GM20000 (cell line): Measurements from ENCODE around the gene CDC42BPA.

Source experiments
- DNase-seq: peaks from one replicate; pipeline ENCODE4 v3.0.0; 2012; ENCODE audit warnings: low spot score
- CTCF ChIP-seq: IDR thresholded peaks from 2 replicates; pipeline ENCODE4 v1.5.1; 2012; ENCODE audit warnings: mild to moderate bottlenecking, control low read depth; ENCODE audit errors: extremely low read depth, missing control alignments

The CDC42BPA gene

DNA sequence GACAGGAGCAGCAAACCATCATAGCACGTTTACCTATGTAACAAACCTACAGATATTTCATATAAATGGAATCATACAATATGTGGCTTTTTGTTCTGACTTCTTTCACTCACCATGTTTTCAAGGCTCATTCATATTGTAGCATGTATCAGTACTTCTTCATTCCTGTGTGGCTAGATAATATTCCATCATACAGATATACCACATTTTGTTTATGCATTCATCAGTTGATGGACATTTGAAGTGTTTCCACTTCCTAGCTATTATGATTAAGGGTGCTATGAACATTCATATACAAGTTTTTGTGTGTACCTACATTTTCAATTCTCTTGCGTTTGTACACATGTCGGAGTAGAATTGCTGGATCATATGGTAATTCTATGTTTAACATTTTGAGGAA is 90.1 kb downstream of the CDC42BPA start:
- DNase-seq, result no peak
- no peak for TF ChIP-seq CTCF

DNA sequence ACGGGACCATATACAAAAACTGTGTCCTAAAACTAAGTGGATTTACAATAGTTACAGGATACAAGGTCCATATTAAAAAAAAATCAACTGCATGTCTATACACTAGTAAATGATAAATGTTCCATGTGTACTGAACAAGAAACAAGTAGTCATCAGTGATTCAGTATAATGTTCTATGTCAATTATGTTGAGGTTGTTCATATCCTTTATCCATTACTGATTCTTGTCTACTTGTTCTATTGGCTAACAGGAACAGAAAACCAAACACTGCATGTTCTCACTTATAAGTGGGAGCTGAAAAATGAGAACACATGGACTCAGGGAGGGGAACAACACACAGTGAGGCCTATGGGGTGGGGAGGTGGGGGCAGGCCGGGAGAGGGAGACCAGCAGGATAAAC is 90.5 kb downstream of the CDC42BPA start:
- no peak for DNase-seq
- no peak for TF ChIP-seq CTCF

- no peak for DNase-seq
- TF ChIP-seq CTCF, result no peak
Observed at GRCh38 chr1:227225715-227226346, 92.5 kb downstream of the CDC42BPA start.

DNA sequence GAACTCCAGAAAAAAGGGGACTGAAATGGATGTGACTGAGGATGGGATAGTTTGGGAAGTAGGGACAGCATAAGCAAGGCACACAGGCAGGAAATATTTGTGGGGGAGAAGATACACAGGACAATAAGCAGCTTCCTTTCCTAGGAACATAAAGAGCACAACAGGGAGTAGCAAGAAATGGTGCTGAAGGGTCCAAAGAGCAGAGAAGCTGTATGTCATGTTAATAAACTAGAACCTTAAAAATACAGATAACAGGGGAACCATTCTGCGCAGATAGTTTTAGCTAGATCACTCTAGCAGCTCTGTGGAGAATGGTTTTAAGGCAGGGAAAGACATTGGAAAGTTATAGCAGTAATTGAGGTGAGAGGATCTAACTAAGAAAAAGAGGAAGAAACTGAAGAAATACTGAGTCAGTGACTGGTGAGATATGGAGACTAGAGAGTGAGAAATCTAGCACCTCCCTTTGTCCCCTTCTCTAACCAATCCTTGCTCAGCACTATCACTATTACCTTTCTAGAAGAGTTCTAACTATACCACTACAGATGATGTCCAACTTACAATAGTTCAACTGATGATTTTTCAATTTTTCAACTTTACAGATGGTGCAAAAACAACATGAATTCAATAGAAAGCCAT is 95.0 kb downstream of the CDC42BPA start:
- TF ChIP-seq CTCF, result no peak
- DNase-seq, result no peak

DNA sequence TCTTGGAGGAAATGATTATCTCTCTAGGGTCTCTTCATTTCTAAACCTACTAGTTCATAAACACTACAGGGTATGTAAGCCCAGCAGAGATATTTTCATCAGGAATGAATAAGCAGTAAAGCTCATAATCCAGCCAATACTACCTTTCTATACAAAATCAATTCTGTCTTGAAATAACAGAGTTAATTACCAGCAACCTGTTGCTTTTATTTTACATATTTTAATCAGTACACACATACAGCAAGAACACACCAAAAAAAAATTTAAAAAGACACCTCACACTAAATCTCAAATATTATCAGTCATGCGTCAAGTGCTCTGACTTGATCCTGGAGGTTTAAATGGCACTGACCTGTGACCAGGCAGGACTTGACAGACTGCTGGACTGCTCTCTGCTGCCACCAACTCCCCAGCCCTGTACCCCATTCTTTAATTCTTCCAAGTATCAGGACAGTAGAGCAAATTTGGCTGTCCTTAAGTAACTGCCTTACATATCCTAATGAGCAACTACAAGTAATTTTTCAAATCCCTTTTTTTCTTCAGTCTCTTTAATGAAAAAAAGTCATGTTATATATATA is 98.5 kb downstream of the CDC42BPA start:
- DNase-seq, result no peak
- no peak for TF ChIP-seq CTCF

- no peak for TF ChIP-seq CTCF
- DNase-seq, result no peak
Observed at GRCh38 chr1:227218870-227219573, 99.3 kb downstream of the CDC42BPA start.
